ENCODE results near the gene TTC24.

- TF ChIP-seq CTCF (IDR thresholded peaks at IDR 0.05; ENCODE audit: low read depth, low read length) = no peak
- TF ChIP-seq MYC (IDR thresholded peaks at IDR 0.05; ENCODE audit: low read depth, low read length) = peak; percentile 98
- peak; percentile 65 for TF ChIP-seq POLR2A (IDR thresholded peaks at IDR 0.05; ENCODE audit: extremely low read depth, insufficient read length)
These were observed 21.8 kb downstream of the TTC24 start, which contains the start of gene GPATCH4 for GRCh38 chr1:156601122-156601830.

All from NB4 (cell line).